Measurements from ENCODE around the gene BTF3L4.
A peak's percentile ranks its signal among the peaks of the same experiment; 100 is the strongest.

Gene BTF3L4

GRCh38 chr1:52123622-52124021, 67.5 kb downstream of the BTF3L4 start:
- DNase-seq (ENCODE audit: low spot score) = no peak

DNA sequence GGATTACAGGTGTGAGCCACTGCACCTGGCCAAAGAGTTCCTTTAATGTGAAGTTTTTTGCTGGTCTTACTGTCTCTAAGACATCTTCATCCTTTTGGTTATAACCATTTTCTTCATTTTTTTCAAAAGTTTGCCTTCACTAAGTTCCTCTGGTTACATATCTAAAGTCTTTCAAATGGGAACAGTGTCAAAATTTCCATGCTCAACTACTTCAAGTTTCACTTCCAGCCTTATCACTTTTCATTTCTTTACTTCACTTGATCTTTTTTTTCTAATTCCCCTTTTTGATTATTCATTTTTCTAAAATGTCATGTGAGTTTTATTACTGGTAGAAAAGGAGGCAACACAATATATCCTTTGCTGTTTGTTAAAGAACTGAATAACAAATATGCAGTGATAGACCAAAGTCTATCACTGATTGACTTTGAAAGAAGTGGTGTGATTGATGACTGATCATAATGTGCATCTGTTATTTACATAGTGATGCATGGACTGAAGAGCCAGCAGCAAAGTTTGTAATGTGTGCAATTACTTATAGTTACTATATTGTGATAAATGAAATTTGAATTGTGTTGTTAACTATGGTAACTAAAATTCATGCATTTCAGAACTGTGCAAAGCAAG, 69.8 kb downstream of the BTF3L4 start:
- DNase-seq (ENCODE audit: low spot score) = no peak

GRCh38 chr1:52127181-52128180, 71.4 kb downstream of the BTF3L4 start:
- peak; percentile 45 for DNase-seq (ENCODE audit: low spot score)

GRCh38 chr1:52139817-52140540, 83.9 kb downstream of the BTF3L4 start:
- peak; percentile 57 for DNase-seq (ENCODE audit: low spot score)

Measured in hepatic stellate cell (primary cell).